Measurements from ENCODE around the gene PTPRF.

PTPRF gene

GRCh38 chr1:43513471-43514173 is 17.1 kb upstream of the PTPRF start:
- DNase-seq: no peak

- DNase-seq: no peak
Measured at GRCh38 chr1:43518935-43519686, 11.6 kb upstream of the PTPRF start.

- no peak for DNase-seq
Measured at GRCh38 chr1:43520100-43520778, 10.4 kb upstream of the PTPRF start.

- DNase-seq: no peak
Measured at GRCh38 chr1:43521078-43521477, 9.6 kb upstream of the PTPRF start.

GRCh38 chr1:43521756-43522155 is 8.9 kb upstream of the PTPRF start:
- no peak for DNase-seq

- DNase-seq: no peak
Measured at GRCh38 chr1:43522431-43522775, 8.3 kb upstream of the PTPRF start.

- DNase-seq: no peak
Measured at GRCh38 chr1:43522776-43523480, 7.8 kb upstream of the PTPRF start.

- no peak for DNase-seq
Measured at GRCh38 chr1:43524804-43525203, 5.9 kb upstream of the PTPRF start.

GRCh38 chr1:43526002-43526401 is 4.7 kb upstream of the PTPRF start:
- no peak for DNase-seq

- DNase-seq: no peak
Measured at GRCh38 chr1:43527111-43527878, 3.4 kb upstream of the PTPRF start.

- DNase-seq: peak; percentile 81
Measured at GRCh38 chr1:43529206-43529731, 1.4 kb upstream of the PTPRF start.

- peak; percentile 29 for DNase-seq
Measured at GRCh38 chr1:43531107-43531905, 623 bp downstream of the PTPRF start.

- no peak for DNase-seq
Measured at GRCh38 chr1:43531906-43532584, 1.4 kb downstream of the PTPRF start.

GRCh38 chr1:43532716-43533115 is 2.0 kb downstream of the PTPRF start:
- no peak for DNase-seq

GRCh38 chr1:43533584-43533983 is 2.9 kb downstream of the PTPRF start:
- DNase-seq: no peak

- no peak for DNase-seq
Measured at GRCh38 chr1:43534256-43534655, 3.6 kb downstream of the PTPRF start.

- DNase-seq: no peak
Measured at GRCh38 chr1:43536196-43536863, 5.6 kb downstream of the PTPRF start.

- DNase-seq: no peak
Measured at GRCh38 chr1:43536864-43537358, 6.2 kb downstream of the PTPRF start.

- DNase-seq: no peak
Measured at GRCh38 chr1:43537423-43538142, 6.9 kb downstream of the PTPRF start.

- no peak for DNase-seq
Measured at GRCh38 chr1:43538143-43538487, 7.4 kb downstream of the PTPRF start.
